HepG2 (cell line): ENCODE data around the gene DHX58. TPM values are rescaled to one million over a fixed set of nuclear protein-coding genes. Genes with fewer than 3 reads are reported as not detected.

Source experiments
- ARID4A ChIP-seq: sonication (generic); formaldehyde crosslinking; IDR thresholded peaks from 2 replicates; pipeline ENCODE4 v1.5.0; 2020; ENCODE audit warnings: mild to moderate bottlenecking, missing genetic modification reagents, borderline replicate concordance
- CTCF ChIP-seq: sonication (generic); formaldehyde crosslinking; IDR thresholded peaks from 2 replicates; pipeline ENCODE4 v1.5.0; 2020; ENCODE audit warnings: mild to moderate bottlenecking, missing genetic modification reagents, moderate library complexity
- KDM2A ChIP-seq: sonication (generic); formaldehyde crosslinking; IDR thresholded peaks from 2 replicates; pipeline ENCODE4 v1.4.0; 2020; ENCODE audit warnings: low read depth, missing genetic modification reagents, borderline replicate concordance
- MXI1 ChIP-seq: IDR thresholded peaks from 3 replicates; pipeline ENCODE4 v1.6.1; 2012; ENCODE audit warnings: low read depth, low read length, inconsistent platforms, borderline replicate concordance
- PHF20 ChIP-seq: sonication (generic); formaldehyde crosslinking; IDR thresholded peaks from 2 replicates; pipeline ENCODE4 v1.5.0; 2020; ENCODE audit warnings: mild to moderate bottlenecking, missing genetic modification reagents
- POLR2A ChIP-seq, 2 experiments: IDR thresholded peaks; 2 replicates each; pipeline ENCODE4 v1.6.1; 2011; ENCODE audit warnings: low read depth in 2 of 2, low read length in 2 of 2, mild to moderate bottlenecking in 1 of 2, moderate library complexity in 1 of 2; ENCODE audit not compliant: insufficient read depth in 1 of 2
- POLR2AphosphoS5 ChIP-seq: IDR thresholded peaks from 2 replicates; pipeline ENCODE4 v1.6.1; 2012; ENCODE audit warnings: low read depth, low read length
- SAP130 ChIP-seq: IDR thresholded peaks from 2 replicates; pipeline ENCODE4 v1.6.1; 2016; ENCODE audit warnings: low read depth
- SMYD3 ChIP-seq: sonication (generic); formaldehyde crosslinking; IDR thresholded peaks from 2 replicates; pipeline ENCODE4 v1.8.1; 2023; ENCODE audit warnings: mild to moderate bottlenecking, missing genetic modification reagents
- SOX6 ChIP-seq, 2 experiments: fragments of 450-650 bp in 1 of 2; sonication (generic) in 1 of 2; formaldehyde crosslinking in 1 of 2; IDR thresholded peaks; 2 replicates each; pipeline versions ENCODE4 v1.4.0 to v1.6.1; 2017 to 2020; ENCODE audit warnings: antibody characterized with exemption in 1 of 2, mild to moderate bottlenecking in 1 of 2, missing genetic modification reagents in 1 of 2
- TFAP4 ChIP-seq: sonication (generic); IDR thresholded peaks from 2 replicates; pipeline ENCODE4 v1.6.1; 2016; ENCODE audit warnings: low read depth, borderline replicate concordance
- ZFX ChIP-seq: sonication (generic); formaldehyde crosslinking; IDR thresholded peaks from 2 replicates; pipeline ENCODE4 v1.4.0; 2020; ENCODE audit warnings: mild to moderate bottlenecking, low read depth, missing genetic modification reagents, moderate library complexity
- ZNF101 ChIP-seq: sonication (generic); formaldehyde crosslinking; IDR thresholded peaks from 2 replicates; pipeline ENCODE4 v1.4.0; 2020; ENCODE audit warnings: mild to moderate bottlenecking, low read depth, missing genetic modification reagents, borderline replicate concordance
- ZNF574 ChIP-seq: sonication (generic); formaldehyde crosslinking; IDR thresholded peaks from 2 replicates; pipeline ENCODE4 v1.4.0; 2020; ENCODE audit warnings: missing genetic modification reagents
- ZNF614 ChIP-seq: IDR thresholded peaks from 2 replicates; pipeline ENCODE4 v1.6.1; 2018; ENCODE audit warnings: missing biosample characterization, missing genetic modification reagents, inconsistent platforms, borderline replicate concordance
- ZXDC ChIP-seq: sonication (generic); formaldehyde crosslinking; IDR thresholded peaks from 2 replicates; pipeline ENCODE4 v1.5.0; 2020; ENCODE audit warnings: mild to moderate bottlenecking, missing genetic modification reagents
- polyA plus RNA-seq, 8 experiments: library from polyadenylated mRNA; depleted of rRNA in 3 of 8; stranded (reverse) in 7 of 8; unstranded in 1 of 8; fragments of >200 nt; fragmentation: Illumina TruSeq in 4 of 8; extraction: Trizol in 4 of 8; gene quantifications; 2 replicates each; pipeline versions ENCODE4 v1.2.1 to v1.2.3, GENCODE V29; 2011 to 2016; ENCODE audit warnings: low read depth in 4 of 8, missing spikeins in 1 of 8, mixed read lengths in 1 of 8; ENCODE audit not compliant: insufficient read depth in 1 of 8
- total RNA-seq, 5 experiments: library from RNA; depleted of rRNA; stranded (reverse); fragments of >200 nt; fragmentation: Illumina TruSeq; extraction: Trizol; gene quantifications; 2 replicates each; pipeline ENCODE4 v1.2.3, GENCODE V29; 2016; ENCODE audit warnings: low read depth in 1 of 5

The DHX58 gene
- total and polyA plus RNA-seq, 2 of the 13 experiments (the other 11 are each of a cell fraction or from before 2014, with no cell fraction given) = 6.7 to 7.8 TPM

- TF ChIP-seq SAP130 (CRISPR knock-in tag) (peak; percentile 80), SMYD3 (no peak), POLR2A (IDR thresholded peaks at IDR 0.05; ENCODE audit: insufficient read depth in 1 of 2, low read depth in 2 of 2, low read length in 2 of 2) (peak in 1 of 2 experiments; percentile 74; a peak in 2 of 4 replicates), ZFX (peak; percentile 70), ARID4A (CRISPR knock-in tag) (peak; percentile 40; the same call in 1 of the 2 replicates), ZNF574 (CRISPR knock-in tag) (peak; percentile 20; the same call in 1 of the 2 replicates), TFAP4 (peak; percentile 29; the same call in 1 of the 2 replicates), PHF20 (CRISPR knock-in tag) (peak; percentile 35; the same call in 1 of the 2 replicates), ZXDC (no peak), POLR2AphosphoS5 (peak; percentile 60), ZNF614 (no peak), KDM2A (0 out of 2 replicates have a peak, but pooled peaks have one; percentile 50), SOX6 (IDR thresholded peaks at IDR 0.05) (no peak), SOX6 (CRISPR knock-in tag; IDR thresholded peaks at IDR 0.05) (0 out of 2 replicates have a peak, but pooled peaks have one; percentile 17), CTCF (CRISPR knock-in tag) (peak; percentile 8; the same call in 1 of the 2 replicates), MXI1 (peak; percentile 84; the same call in 1 of the 3 replicates), ZNF101 (CRISPR knock-in tag) (no peak)
Observed at GRCh38 chr17:42112552-42113176, at the start of gene DHX58 (continued).
